Measurements from ENCODE around the gene FPR2. TPM values are rescaled to one million over a fixed set of nuclear protein-coding genes. Genes with fewer than 3 reads are reported as not detected.
A peak's percentile ranks its signal among the peaks of the same experiment; 100 is the strongest.

The FPR2 gene
- total and polyA plus RNA-seq, 2 donors: 1.2 to 1.4 TPM

- no peak for DNase-seq (ENCODE audit: low read depth in 6 of 9, low spot score in 9 of 9)
- 83% methylated on average over 8 of the region's 8 CpGs for WGBS
- Histone ChIP-seq H3K36me3 (ENCODE audit: control insufficient read depth in 2 of 2, insufficient read depth in 2 of 2, low read length in 1 of 2) (no peaks in the 10 kb centered on the region), H3K9me3 (ENCODE audit: control insufficient read depth in 2 of 2, insufficient read depth in 1 of 2, low read length in 1 of 2) (peaks cover 0 to 10% of the 10 kb centered on the region in 2 donors), H3K4me1 (ENCODE audit: control insufficient read depth in 2 of 2, insufficient read depth in 2 of 2, low read length in 2 of 2) (no peaks in the 10 kb centered on the region), H3K27ac (ENCODE audit: low read depth in 1 of 2, low read length in 1 of 2) (no peak overlapping the region), H3K27me3 (ENCODE audit: control insufficient read depth in 2 of 2, insufficient read depth in 1 of 2, low read length in 1 of 2) (no peaks in the 10 kb centered on the region), H3K4me3 (ENCODE audit: low read length in 2 of 2) (no peak overlapping the region)
These were observed 35.3 kb downstream of the FPR2 start for GRCh38 chr19:51796195-51796679.

DNA sequence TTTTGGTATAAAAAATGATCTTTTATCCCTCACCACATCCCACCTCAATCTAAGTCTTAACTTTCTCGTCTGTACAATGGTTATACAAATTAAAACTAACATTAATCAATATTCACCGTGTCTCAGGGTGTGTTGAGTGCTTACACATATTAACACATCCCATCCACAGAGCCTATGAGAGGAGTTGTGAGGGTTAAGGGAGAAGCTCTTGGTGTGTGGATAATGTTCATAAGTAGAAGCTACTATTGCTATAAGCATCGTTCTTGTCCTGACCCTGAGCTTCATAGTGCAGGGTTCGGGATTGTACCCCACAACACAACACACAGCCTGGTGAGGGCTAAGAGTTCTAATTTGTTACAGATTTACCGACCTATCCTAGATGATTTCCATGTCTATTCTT is 36.5 kb downstream of the FPR2 start:
- Histone ChIP-seq H3K4me3 (ENCODE audit: low read length in 2 of 2) (no peak overlapping the region), H3K36me3 (ENCODE audit: control insufficient read depth in 2 of 2, insufficient read depth in 2 of 2, low read length in 1 of 2) (no peaks in the 10 kb centered on the region), H3K27me3 (ENCODE audit: control insufficient read depth in 2 of 2, insufficient read depth in 1 of 2, low read length in 1 of 2) (no peaks in the 10 kb centered on the region), H3K27ac (ENCODE audit: low read depth in 1 of 2, low read length in 1 of 2) (no peak overlapping the region), H3K4me1 (ENCODE audit: control insufficient read depth in 2 of 2, insufficient read depth in 2 of 2, low read length in 2 of 2) (no peaks in the 10 kb centered on the region), H3K9me3 (ENCODE audit: control insufficient read depth in 2 of 2, insufficient read depth in 1 of 2, low read length in 1 of 2) (peaks cover 0 to 10% of the 10 kb centered on the region in 2 donors)
- WGBS: 89% methylated on average over 5 of the region's 5 CpGs
- DNase-seq (ENCODE audit: low read depth in 6 of 9, low spot score in 9 of 9): no peak

GRCh38 chr19:51798062-51798461 is 37.1 kb downstream of the FPR2 start:
- H3K36me3 ChIP-seq (ENCODE audit: control insufficient read depth in 2 of 2, insufficient read depth in 2 of 2, low read length in 1 of 2): no peaks in the 10 kb centered on the region
- no peak overlapping the region for H3K27ac ChIP-seq (ENCODE audit: low read depth in 1 of 2, low read length in 1 of 2)
- no peaks in the 10 kb centered on the region for H3K27me3 ChIP-seq (ENCODE audit: control insufficient read depth in 2 of 2, insufficient read depth in 1 of 2, low read length in 1 of 2)
- H3K9me3 ChIP-seq (ENCODE audit: control insufficient read depth in 2 of 2, insufficient read depth in 1 of 2, low read length in 1 of 2): peaks cover 0 to 10% of the 10 kb centered on the region in 2 donors
- no peaks in the 10 kb centered on the region for H3K4me1 ChIP-seq (ENCODE audit: control insufficient read depth in 2 of 2, insufficient read depth in 2 of 2, low read length in 2 of 2)
- DNase-seq (ENCODE audit: low read depth in 6 of 9, low spot score in 9 of 9): no peak
- H3K4me3 ChIP-seq (ENCODE audit: low read length in 2 of 2): no peak overlapping the region
- WGBS: 68% methylated on average over 3 of the region's 3 CpGs

DNA sequence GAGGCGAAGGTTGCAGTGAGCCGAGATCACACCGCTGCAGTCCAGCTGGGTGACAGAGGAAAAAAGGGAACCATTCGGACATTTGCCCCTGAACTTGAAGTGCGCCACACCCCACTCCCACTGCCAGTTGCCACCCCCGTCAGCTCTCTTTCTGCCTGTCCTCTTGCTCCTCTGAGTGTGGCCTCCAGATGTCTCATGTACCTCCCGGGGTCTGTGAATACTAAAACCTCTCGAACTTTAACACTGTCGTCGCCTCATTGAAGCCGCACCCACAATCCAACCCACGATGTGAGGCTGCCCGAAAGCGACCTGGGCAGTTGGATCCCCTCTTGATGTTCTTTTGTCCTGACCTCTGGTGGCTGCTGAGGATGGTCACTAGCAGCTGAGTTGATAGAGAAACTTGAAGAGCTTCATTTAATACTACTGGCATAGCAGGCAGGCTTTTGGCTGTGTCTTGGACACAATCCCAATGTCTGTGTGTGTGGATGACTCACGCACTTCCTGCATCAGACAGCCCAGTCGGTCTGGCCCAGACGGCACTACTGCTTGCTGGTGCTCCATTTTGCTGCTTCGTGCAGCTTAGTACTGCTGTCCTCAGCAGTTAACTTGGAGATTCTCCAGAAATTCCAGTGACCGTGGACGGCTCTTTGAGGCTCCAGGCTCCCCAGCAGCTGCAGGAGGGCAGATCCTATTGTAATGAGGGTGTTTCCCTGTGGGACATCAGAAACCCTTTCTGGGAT is 38.2 kb downstream of the FPR2 start:
- H3K36me3 ChIP-seq (ENCODE audit: control insufficient read depth in 2 of 2, insufficient read depth in 2 of 2, low read length in 1 of 2): no peaks in the 10 kb centered on the region
- peak overlapping the region in 1 of 2 donors; percentile 39 for H3K27ac ChIP-seq (ENCODE audit: low read depth in 1 of 2, low read length in 1 of 2)
- WGBS: 85% methylated on average over 20 of the region's 20 CpGs
- peaks cover 0 to 10% of the 10 kb centered on the region in 2 donors for H3K9me3 ChIP-seq (ENCODE audit: control insufficient read depth in 2 of 2, insufficient read depth in 1 of 2, low read length in 1 of 2)
- no peaks in the 10 kb centered on the region for H3K4me1 ChIP-seq (ENCODE audit: control insufficient read depth in 2 of 2, insufficient read depth in 2 of 2, low read length in 2 of 2)
- H3K27me3 ChIP-seq (ENCODE audit: control insufficient read depth in 2 of 2, insufficient read depth in 1 of 2, low read length in 1 of 2): no peaks in the 10 kb centered on the region
- DNase-seq (ENCODE audit: low read depth in 6 of 9, low spot score in 9 of 9): peak in 1 of 9 donors; percentile 10
- no peak overlapping the region for H3K4me3 ChIP-seq (ENCODE audit: low read length in 2 of 2)

- H3K27ac ChIP-seq (ENCODE audit: low read depth in 1 of 2, low read length in 1 of 2): peak overlapping the region in 1 of 2 donors; percentile 70
- H3K4me3 ChIP-seq (ENCODE audit: low read length in 2 of 2): no peak overlapping the region
- no peaks in the 10 kb centered on the region for H3K36me3 ChIP-seq (ENCODE audit: control insufficient read depth in 2 of 2, insufficient read depth in 2 of 2, low read length in 1 of 2)
- H3K4me1 ChIP-seq (ENCODE audit: control insufficient read depth in 2 of 2, insufficient read depth in 2 of 2, low read length in 2 of 2): no peaks in the 10 kb centered on the region
- H3K27me3 ChIP-seq (ENCODE audit: control insufficient read depth in 2 of 2, insufficient read depth in 1 of 2, low read length in 1 of 2): no peaks in the 10 kb centered on the region
- WGBS: 97% methylated on average over 13 of the region's 13 CpGs
- peaks cover 0 to 10% of the 10 kb centered on the region in 2 donors for H3K9me3 ChIP-seq (ENCODE audit: control insufficient read depth in 2 of 2, insufficient read depth in 1 of 2, low read length in 1 of 2)
- no peak for DNase-seq (ENCODE audit: low read depth in 6 of 9, low spot score in 9 of 9)
These were observed 38.9 kb downstream of the FPR2 start for GRCh38 chr19:51799774-51800472.

- no peak overlapping the region for H3K4me3 ChIP-seq (ENCODE audit: low read length in 2 of 2)
- no peaks in the 10 kb centered on the region for H3K4me1 ChIP-seq (ENCODE audit: control insufficient read depth in 2 of 2, insufficient read depth in 2 of 2, low read length in 2 of 2)
- H3K27ac ChIP-seq (ENCODE audit: low read depth in 1 of 2, low read length in 1 of 2): no peak overlapping the region
- H3K27me3 ChIP-seq (ENCODE audit: control insufficient read depth in 2 of 2, insufficient read depth in 1 of 2, low read length in 1 of 2): no peaks in the 10 kb centered on the region
- WGBS: 85% methylated on average over 7 of the region's 7 CpGs
- DNase-seq (ENCODE audit: low read depth in 6 of 9, low spot score in 9 of 9): no peak
- H3K9me3 ChIP-seq (ENCODE audit: control insufficient read depth in 2 of 2, insufficient read depth in 1 of 2, low read length in 1 of 2): peaks cover 0 to 10% of the 10 kb centered on the region in 2 donors
- no peaks in the 10 kb centered on the region for H3K36me3 ChIP-seq (ENCODE audit: control insufficient read depth in 2 of 2, insufficient read depth in 2 of 2, low read length in 1 of 2)
These were observed 39.7 kb downstream of the FPR2 start for GRCh38 chr19:51800473-51801244.

- Histone ChIP-seq H3K27ac (ENCODE audit: low read depth in 1 of 2, low read length in 1 of 2) (no peak overlapping the region), H3K27me3 (ENCODE audit: control insufficient read depth in 2 of 2, insufficient read depth in 1 of 2, low read length in 1 of 2) (no peaks in the 10 kb centered on the region), H3K4me1 (ENCODE audit: control insufficient read depth in 2 of 2, insufficient read depth in 2 of 2, low read length in 2 of 2) (no peaks in the 10 kb centered on the region), H3K4me3 (ENCODE audit: low read length in 2 of 2) (no peak overlapping the region), H3K9me3 (ENCODE audit: control insufficient read depth in 2 of 2, insufficient read depth in 1 of 2, low read length in 1 of 2) (peaks cover 0 to 15% of the 10 kb centered on the region in 2 donors), H3K36me3 (ENCODE audit: control insufficient read depth in 2 of 2, insufficient read depth in 2 of 2, low read length in 1 of 2) (no peaks in the 10 kb centered on the region)
- DNase-seq (ENCODE audit: low read depth in 6 of 9, low spot score in 9 of 9): no peak
- 87% methylated on average over 2 of the region's 2 CpGs for WGBS
These were observed 41.8 kb downstream of the FPR2 start for GRCh38 chr19:51802775-51803174.

DNA sequence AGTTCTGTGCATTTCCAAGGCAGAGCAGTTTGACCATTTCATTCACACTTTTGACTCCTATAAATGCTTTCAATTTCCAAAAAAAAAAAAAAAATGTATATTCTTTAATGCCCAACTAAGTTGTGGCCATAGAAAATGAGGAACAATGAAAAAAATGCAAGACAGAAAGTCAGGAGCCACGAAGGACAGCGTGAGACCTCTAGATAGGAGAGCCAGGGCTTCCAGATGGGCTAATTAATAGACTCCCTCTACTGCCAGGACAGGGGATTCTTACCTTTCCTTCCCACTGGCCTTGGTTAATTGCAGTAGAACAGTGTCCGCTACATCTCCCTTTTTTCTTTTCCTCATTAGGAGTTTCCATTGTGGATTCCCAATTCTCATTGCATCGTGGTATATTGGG is 42.5 kb downstream of the FPR2 start:
- no peak for DNase-seq (ENCODE audit: low read depth in 6 of 9, low spot score in 9 of 9)
- WGBS: 74% methylated on average over 4 of the region's 4 CpGs
- no peaks in the 10 kb centered on the region for H3K36me3 ChIP-seq (ENCODE audit: control insufficient read depth in 2 of 2, insufficient read depth in 2 of 2, low read length in 1 of 2)
- H3K27me3 ChIP-seq (ENCODE audit: control insufficient read depth in 2 of 2, insufficient read depth in 1 of 2, low read length in 1 of 2): no peaks in the 10 kb centered on the region
- H3K4me3 ChIP-seq (ENCODE audit: low read length in 2 of 2): no peak overlapping the region
- H3K27ac ChIP-seq (ENCODE audit: low read depth in 1 of 2, low read length in 1 of 2): no peak overlapping the region
- peaks cover 0 to 15% of the 10 kb centered on the region in 2 donors for H3K9me3 ChIP-seq (ENCODE audit: control insufficient read depth in 2 of 2, insufficient read depth in 1 of 2, low read length in 1 of 2)
- no peaks in the 10 kb centered on the region for H3K4me1 ChIP-seq (ENCODE audit: control insufficient read depth in 2 of 2, insufficient read depth in 2 of 2, low read length in 2 of 2)

DNA sequence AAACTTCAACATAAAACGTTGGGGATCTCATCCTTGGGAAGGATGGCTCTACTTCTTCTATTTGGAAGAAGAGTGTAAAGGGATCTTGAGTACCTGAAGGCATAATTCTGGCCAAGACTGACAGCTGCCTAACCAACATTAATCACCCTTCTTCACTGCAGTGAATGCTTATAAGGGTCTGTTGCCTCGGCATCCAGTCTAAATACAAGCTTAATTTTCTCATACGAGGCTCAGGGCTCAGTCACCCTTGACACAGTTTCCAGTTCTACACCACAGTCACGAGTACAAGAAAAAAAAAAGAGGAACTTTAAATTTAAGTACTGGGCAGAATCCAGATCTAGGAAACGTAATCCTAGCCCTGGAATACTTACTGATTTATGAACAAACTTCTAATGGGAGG is 43.0 kb downstream of the FPR2 start:
- no peak overlapping the region for H3K4me3 ChIP-seq (ENCODE audit: low read length in 2 of 2)
- 8% methylated on average over 5 of the region's 5 CpGs for WGBS

More for the DNA sequence above, 43.0 kb downstream of the FPR2 start:
- DNase-seq (ENCODE audit: low read depth in 6 of 9, low spot score in 9 of 9): no peak
- H3K27ac ChIP-seq (ENCODE audit: low read depth in 1 of 2, low read length in 1 of 2): no peak overlapping the region
- H3K4me1 ChIP-seq (ENCODE audit: control insufficient read depth in 2 of 2, insufficient read depth in 2 of 2, low read length in 2 of 2): no peaks in the 10 kb centered on the region
- no peaks in the 10 kb centered on the region for H3K36me3 ChIP-seq (ENCODE audit: control insufficient read depth in 2 of 2, insufficient read depth in 2 of 2, low read length in 1 of 2)
- H3K27me3 ChIP-seq (ENCODE audit: control insufficient read depth in 2 of 2, insufficient read depth in 1 of 2, low read length in 1 of 2): no peaks in the 10 kb centered on the region
- peaks cover 0 to 15% of the 10 kb centered on the region in 2 donors for H3K9me3 ChIP-seq (ENCODE audit: control insufficient read depth in 2 of 2, insufficient read depth in 1 of 2, low read length in 1 of 2)
